HG02852 (cell line): ENCODE results near the gene ABCC11.
"Not testable (repeated sequence)": the region's sequence is repeated elsewhere in the genome, so short reads cannot be mapped to it uniquely, and the experiment has no call there.

Experiments used
- ATAC-seq: cut with Tn5 transposase; IDR thresholded peaks from one replicate; pipeline ENCODE4 v1.9.1; 2021; ENCODE audit warnings: mild to moderate bottlenecking, moderate library complexity; ENCODE audit not compliant: unreplicated experiment

Gene ABCC11

DNA sequence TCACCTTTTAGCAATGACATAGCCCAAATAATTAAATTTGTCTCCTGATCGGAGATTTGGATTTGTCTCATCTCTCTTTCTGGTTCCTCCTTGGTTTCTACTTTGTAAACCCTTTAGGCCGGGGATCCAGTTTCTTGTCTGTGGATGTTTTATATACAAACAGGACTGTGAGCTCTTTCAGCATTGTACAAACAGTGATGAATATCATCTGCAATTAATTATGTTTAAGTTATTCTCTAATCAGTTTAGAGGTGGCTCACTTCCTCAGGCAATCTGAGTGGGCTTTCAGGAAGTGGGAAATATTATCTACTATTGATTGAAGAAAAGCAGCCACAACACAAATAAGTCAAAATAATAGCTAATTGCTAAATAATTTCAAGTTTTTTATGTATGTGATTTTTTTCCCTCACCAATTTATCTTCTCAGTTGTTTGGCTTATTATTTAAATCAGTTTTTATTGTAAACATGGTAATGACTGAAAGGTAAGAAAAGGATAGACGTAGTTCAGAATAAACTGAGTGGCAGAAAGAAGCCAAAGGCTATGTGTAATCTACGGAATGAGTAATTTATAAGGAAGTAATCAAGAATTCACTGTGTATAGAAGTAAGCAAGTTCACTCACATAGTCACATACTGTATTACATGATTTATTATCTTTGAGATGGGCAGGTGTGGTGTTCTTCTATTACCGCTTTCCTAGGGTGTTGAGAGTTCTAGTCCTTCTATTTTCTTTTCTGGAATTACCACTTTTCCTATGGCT, 3.4 kb upstream of the ABCC11 start:
- no peak for ATAC-seq

- no peak for ATAC-seq
These were observed 1.3 kb downstream of the ABCC11 start for GRCh38 chr16:48246066-48246465.

GRCh38 chr16:48244863-48245195, 2.5 kb downstream of the ABCC11 start:
- no peak for ATAC-seq

- ATAC-seq, result peak; percentile 97
These were observed 3.1 kb downstream of the ABCC11 start, which contains the start of gene LONP2 for GRCh38 chr16:48244080-48244862. Gene LONP2, plus strand, starts transcription at chr16:48244300. Its CDS starts 89 bp downstream, at chr16:48244389.

DNA sequence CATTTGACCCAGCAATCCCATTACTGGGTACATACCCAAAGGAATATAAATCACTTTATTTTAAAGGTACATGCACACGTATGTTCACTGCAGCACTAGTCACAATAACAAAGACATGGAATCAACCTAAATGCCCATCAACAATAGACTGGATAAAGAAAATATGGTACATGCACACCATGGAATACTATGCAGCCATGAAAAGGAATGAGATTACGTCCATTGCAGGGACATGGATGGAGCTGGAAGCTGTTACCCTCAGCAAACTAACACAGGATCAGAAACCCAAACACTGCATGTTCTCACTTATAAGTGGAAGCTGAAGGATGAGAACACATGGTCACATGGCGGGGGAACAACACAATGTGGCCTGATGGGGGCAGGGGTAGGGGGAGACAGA, 7.2 kb downstream of the ABCC11 start:
- ATAC-seq, result not testable (repeated sequence)

GRCh38 chr16:48236286-48236685, 11.1 kb downstream of the ABCC11 start:
- ATAC-seq, result no peak

DNA sequence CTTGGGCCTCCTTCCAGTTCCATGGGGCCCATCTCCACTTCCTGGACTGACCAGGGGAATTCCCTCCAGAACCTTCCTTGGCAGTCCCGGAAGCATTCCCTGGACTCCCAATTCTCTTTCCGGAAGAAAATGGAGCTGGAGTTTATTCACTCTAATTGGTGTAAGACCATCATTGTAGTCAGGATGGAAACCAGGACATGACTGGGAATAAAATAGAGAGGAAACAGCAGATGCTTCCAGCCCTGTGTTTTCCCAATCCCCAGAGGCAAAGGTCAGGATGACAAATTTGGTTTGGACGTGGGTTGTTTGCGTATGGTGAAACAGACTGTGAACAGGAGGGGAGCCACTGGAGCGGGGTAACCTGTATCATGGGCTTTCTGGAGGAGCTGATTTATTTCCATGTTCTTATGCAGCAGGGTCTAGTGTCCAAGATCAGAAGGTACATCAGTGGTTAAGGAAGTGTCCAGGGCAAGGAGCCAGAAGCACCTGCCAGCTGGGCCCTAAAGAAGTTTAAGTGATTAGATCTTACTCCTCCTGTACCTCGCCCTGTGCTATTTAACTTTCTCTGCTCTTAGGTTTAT, 11.7 kb downstream of the ABCC11 start:
- no peak for ATAC-seq

- ATAC-seq, result no peak
These were observed 12.2 kb downstream of the ABCC11 start for GRCh38 chr16:48235058-48235555.

DNA sequence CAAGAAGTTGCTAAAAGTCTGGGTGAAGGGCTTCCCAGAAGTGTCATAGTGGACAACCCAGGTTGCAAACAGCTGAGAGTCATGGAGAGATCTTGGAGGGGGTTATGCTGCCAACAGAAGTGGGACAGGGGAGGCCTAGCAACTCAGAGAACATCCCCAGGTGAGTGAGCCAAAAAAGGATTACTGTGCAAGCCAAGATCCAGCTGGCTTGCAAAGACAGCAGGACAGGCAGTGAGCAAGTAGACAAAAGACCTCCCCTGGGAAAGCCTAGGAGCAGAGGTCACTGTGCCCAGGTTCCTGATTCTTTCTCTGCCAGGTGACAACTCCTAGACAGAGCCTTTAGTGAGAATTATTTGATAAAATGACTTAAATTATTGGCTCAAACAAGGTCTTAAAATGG, 12.7 kb downstream of the ABCC11 start:
- ATAC-seq, result no peak

DNA sequence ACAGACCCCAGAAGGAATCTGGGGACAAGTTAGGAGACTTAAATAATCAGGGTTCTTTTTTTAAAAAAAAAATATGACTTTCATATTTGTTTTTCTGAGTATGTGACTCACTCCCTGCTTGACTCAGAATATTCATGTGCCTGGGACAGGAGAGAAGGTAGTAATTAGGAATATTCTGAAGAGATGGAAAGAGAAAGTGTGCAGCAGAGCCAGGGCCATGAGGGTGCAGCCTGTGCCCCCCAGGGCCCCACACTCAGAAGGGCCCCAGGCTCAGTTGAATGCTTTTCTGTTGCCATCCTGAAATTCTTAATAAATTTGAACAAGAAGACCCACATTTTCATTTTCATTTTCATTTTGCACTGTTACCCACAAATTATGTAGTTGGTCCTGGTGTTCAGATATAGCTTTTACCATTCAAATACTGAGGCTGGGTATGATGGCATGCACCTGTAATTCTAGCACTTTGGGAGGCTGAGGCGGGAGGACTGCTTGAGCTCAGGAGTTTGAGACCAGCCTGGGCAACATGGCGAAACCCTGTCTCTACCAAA, 14.8 kb downstream of the ABCC11 start:
- ATAC-seq, result no peak

DNA sequence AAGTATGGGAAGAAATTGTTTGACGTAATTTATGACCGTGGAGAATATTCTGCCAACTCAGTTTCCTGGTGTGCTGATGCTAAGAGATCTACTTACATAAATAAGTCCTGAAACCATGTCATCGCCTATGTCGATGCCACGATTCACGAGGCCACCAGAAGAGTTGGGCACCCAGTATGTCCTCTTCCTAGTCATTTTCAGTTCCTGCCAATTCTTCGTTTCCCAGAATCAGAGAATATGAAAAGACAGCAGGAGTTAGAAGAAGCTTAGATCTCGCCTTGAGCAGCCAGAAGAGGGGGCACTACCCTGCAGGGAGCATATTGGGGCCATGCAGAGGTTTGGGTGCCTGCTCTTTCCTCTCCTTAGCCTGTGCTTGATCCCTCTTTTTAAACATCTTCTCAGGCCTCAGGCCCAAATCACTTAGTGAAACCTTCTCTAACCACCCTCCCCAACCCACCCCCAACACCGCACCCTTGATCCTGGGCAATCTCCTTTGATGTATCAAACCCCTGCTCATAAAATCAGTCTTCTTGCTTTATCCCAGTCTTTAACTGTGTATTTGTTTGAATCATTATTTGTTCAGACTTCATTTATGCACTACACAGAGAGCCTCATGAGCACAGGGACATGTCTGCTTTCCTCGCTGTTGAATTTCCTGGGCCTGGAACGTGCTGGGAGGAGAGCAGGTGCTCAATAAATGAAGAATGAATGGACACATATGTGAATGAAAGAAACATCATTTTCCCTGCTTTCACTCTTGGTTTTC, 15.4 kb downstream of the ABCC11 start:
- ATAC-seq, result peak; percentile 65

- ATAC-seq, result no peak
These were observed 21.9 kb downstream of the ABCC11 start for GRCh38 chr16:48225456-48225855.

DNA sequence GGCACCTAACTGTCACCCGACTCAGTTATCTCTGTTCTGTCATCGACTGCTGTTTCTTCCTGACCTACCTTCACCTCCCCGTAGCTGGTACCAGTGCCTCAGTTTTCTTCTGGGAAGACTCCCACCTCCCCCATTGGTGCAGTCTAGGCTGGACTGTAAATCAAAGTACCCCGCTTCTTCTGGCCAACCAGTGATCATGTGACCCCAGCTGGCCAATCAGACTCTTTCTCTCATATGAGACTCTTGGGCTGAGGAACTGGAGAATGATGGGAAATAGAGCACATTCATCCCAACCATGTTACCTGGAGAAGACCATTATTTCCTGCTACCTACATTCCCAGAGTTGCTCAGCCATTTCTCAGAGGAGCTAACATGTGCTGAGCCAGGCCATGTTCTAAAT, 23.8 kb downstream of the ABCC11 start:
- ATAC-seq, result no peak

DNA sequence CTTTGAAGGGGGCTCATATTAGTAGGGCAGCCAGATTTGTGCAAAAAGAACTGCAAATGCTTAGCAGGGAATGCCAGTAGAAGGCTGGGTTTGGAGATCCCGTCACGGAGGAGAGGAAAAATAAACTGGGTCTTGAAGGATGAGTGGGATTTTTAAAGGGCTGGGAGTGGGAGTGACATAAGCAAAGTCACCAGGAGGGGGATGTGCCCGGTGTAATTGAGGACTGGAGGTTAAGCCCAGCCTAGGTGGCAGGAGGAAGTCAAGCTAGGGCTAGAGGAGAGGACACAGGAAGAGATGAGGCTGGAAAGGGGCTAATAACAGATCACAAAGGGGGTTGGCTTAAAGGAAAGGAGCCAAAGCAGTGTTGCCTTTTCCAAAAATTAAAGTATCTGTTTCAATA, 26.4 kb downstream of the ABCC11 start:
- no peak for ATAC-seq

- no peak for ATAC-seq
These were observed 28.9 kb downstream of the ABCC11 start for GRCh38 chr16:48218473-48218872.

GRCh38 chr16:48217708-48218107, 29.6 kb downstream of the ABCC11 start:
- ATAC-seq, result no peak

DNA sequence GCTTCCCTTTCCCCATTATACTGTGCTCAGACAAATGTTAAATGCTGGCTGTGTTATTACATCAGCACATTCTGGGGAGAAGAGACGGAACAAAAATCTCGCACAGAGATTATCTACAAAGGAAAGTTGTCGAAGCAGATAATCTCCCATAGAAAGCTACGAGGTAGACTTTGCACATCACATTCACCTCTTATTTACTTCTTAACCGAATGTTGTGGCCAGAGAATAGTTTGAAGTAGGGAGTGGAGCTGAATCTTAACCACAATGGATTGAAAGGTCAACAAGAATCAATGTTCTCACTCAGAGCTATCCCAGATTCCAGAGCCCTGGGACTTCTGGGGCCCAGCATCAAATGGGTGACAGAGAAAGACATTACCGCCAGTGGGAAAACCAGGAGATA, 31.6 kb downstream of the ABCC11 start:
- ATAC-seq, result no peak

GRCh38 chr16:48212033-48212432, 35.3 kb downstream of the ABCC11 start:
- no peak for ATAC-seq

- no peak for ATAC-seq
These were observed 36.6 kb downstream of the ABCC11 start for GRCh38 chr16:48210747-48211146.

GRCh38 chr16:48206594-48207242, 40.6 kb downstream of the ABCC11 start:
- no peak for ATAC-seq
